ENCODE measurements around the gene KLF15. TPM values are rescaled to one million over a fixed set of nuclear protein-coding genes. Genes with fewer than 3 reads are reported as not detected.

KLF15 gene
- total RNA-seq, 1 experiment from 2014 or later = 3.3 TPM

DNA sequence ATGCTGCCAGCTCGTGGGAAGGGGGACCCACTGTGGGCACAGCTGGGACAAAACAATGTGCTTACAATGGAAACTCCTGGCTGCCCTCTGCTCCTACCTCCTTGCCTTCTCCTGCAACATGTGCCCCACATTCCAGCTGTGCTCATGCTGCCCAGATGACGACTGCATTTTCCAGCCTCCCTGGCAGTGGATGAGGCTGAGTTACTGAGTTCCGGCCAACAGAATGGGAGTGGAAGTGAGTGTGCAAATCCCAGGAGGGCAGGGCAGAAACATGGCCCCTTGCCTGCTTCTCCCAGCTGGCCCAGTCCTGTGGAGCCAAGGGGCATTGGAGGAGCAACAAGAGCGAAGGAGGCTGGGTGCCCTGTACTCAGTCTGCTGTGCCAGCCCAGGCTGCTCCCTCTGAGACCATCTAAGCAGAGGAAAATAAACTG is 17.1 kb downstream of the KLF15 start:
- H3K36me3 ChIP-seq (ENCODE audit: control insufficient read depth in 1 of 2, insufficient read depth in 2 of 2, low read length in 2 of 2) = no peaks in the 10 kb centered on the region
- H2AFZ ChIP-seq (ENCODE audit: low read depth, low read length, poor library complexity, severe bottlenecking) = no peak overlapping the region
- H3K4me1 ChIP-seq (ENCODE audit: control insufficient read depth in 1 of 2, insufficient read depth in 2 of 2, low read length in 2 of 2) = no peaks in the 10 kb centered on the region
- H3K79me2 ChIP-seq (ENCODE audit: insufficient read depth, low read length) = no peaks in the 10 kb centered on the region
- intact Hi-C loops (cut with micrococcal nuclease) = no loop called here
- H3K27ac ChIP-seq (ENCODE audit: low read depth, low read length) = no peak overlapping the region
- ChIA-PET RAD21 (ENCODE audit: low non-redundant PET in 1 of 2, low total read pairs in 2 of 2, uncharacterized antibody in 2 of 2, unreplicated experiment in 2 of 2) (no interaction called here), CTCF (no interaction called here), POLR2A (no interaction called here)
- peaks cover 13% of the 10 kb centered on the region for H3K27me3 ChIP-seq (ENCODE audit: insufficient read depth, low read length)
- no TSS peak for BruUV-seq (replicated peaks)
- H3K9ac ChIP-seq (ENCODE audit: low read length) = no peak overlapping the region
- DNase-seq (ENCODE audit: low read depth, low spot score) (no peak), ATAC-seq (no peak)
- H3K4me3 ChIP-seq (replicated peaks in 1 of 2; ENCODE audit: low read depth in 1 of 2, low read length in 2 of 2) = no peak overlapping the region
- H3K9me2 ChIP-seq (ENCODE audit: insufficient read depth) = no peaks in the 10 kb centered on the region
- no peak overlapping the region for H3K4me2 ChIP-seq (ENCODE audit: low read length)
- no peaks in the 10 kb centered on the region for H4K20me1 ChIP-seq (ENCODE audit: insufficient read depth)
- TF ChIP-seq SIN3A (IDR thresholded peaks at IDR 0.05; ENCODE audit: low read depth) (no peak), EZH2 (IDR thresholded peaks at IDR 0.05) (no peak), SP1 (IDR thresholded peaks at IDR 0.05; ENCODE audit: low read depth) (no peak), EZH2phosphoT487 (IDR thresholded peaks at IDR 0.05; ENCODE audit: borderline replicate concordance) (no peak), EGR1 (IDR thresholded peaks at IDR 0.05; ENCODE audit: low read depth) (no peak), ELF1 (IDR thresholded peaks at IDR 0.05; ENCODE audit: borderline replicate concordance, low read depth) (no peak), POLR2AphosphoS5 (IDR thresholded peaks at IDR 0.05; ENCODE audit: low read depth, low read length) (no peak), JUND (IDR thresholded peaks at IDR 0.05) (no peak), CBX3 (IDR thresholded peaks at IDR 0.05; ENCODE audit: low read depth) (no peak), ATF3 (IDR thresholded peaks at IDR 0.05) (no peak), SRF (IDR thresholded peaks at IDR 0.05; ENCODE audit: low read depth) (no peak), TCF7L2 (IDR thresholded peaks at IDR 0.05; ENCODE audit: borderline replicate concordance, extremely low read depth, insufficient read depth, insufficient read length) (no peak), RAD21 (IDR thresholded peaks at IDR 0.05; ENCODE audit: low read depth) (no peak), ZFX (IDR thresholded peaks at IDR 0.05) (no peak), YY1 (IDR thresholded peaks at IDR 0.05; ENCODE audit: extremely low read depth, insufficient replicate concordance, low read depth, low read length) (no peak), POLR2A (IDR thresholded peaks at IDR 0.05; ENCODE audit: borderline replicate concordance, extremely low read depth, insufficient read depth, insufficient read length) (no peak), CEBPB (IDR thresholded peaks at IDR 0.05; ENCODE audit: low read depth) (no peak)
- TF ChIP-seq, protein P1, sequence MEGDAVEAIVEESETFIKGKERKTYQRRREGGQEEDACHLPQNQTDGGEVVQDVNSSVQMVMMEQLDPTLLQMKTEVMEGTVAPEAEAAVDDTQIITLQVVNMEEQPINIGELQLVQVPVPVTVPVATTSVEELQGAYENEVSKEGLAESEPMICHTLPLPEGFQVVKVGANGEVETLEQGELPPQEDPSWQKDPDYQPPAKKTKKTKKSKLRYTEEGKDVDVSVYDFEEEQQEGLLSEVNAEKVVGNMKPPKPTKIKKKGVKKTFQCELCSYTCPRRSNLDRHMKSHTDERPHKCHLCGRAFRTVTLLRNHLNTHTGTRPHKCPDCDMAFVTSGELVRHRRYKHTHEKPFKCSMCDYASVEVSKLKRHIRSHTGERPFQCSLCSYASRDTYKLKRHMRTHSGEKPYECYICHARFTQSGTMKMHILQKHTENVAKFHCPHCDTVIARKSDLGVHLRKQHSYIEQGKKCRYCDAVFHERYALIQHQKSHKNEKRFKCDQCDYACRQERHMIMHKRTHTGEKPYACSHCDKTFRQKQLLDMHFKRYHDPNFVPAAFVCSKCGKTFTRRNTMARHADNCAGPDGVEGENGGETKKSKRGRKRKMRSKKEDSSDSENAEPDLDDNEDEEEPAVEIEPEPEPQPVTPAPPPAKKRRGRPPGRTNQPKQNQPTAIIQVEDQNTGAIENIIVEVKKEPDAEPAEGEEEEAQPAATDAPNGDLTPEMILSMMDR (IDR thresholded peaks at IDR 0.05 in 2 of 3, conservative IDR thresholded peaks at IDR 0.05 in 1 of 3; ENCODE audit: borderline replicate concordance in 1 of 3, insufficient read depth in 1 of 3, low read depth in 2 of 3, low read length in 2 of 3) = no peak
- no peaks in the 10 kb centered on the region for H3K9me3 ChIP-seq (ENCODE audit: control insufficient read depth in 1 of 2, insufficient read depth in 1 of 2, low read depth in 1 of 2, low read length in 2 of 2)

Data from HCT116 (cell line).